NT2/D1 (cell line): Measurements from ENCODE around the gene TEAD1.

Experiments used
- DNase-seq: peaks from one replicate; pipeline ENCODE4 v3.0.0-alpha.2; 2011; ENCODE audit warnings: low read depth, low spot score
- H3K27me3 ChIP-seq: 2 replicates; pipeline ENCODE4 v1.6.0; 2011; ENCODE audit warnings: mild to moderate bottlenecking; ENCODE audit not compliant: insufficient read length, insufficient read depth
- H3K36me3 ChIP-seq: 2 replicates; pipeline ENCODE4 v1.6.1; 2011; ENCODE audit warnings: mild to moderate bottlenecking, low read length, mixed read lengths; ENCODE audit not compliant: insufficient read depth, insufficient read length
- H3K4me1 ChIP-seq: 2 replicates; pipeline ENCODE4 v1.5.1; 2011; ENCODE audit not compliant: insufficient read depth, insufficient read length
- H3K4me3 ChIP-seq: 2 replicates; pipeline ENCODE4 v1.5.1; 2011; ENCODE audit warnings: low read depth; ENCODE audit not compliant: insufficient read length
- H3K9ac ChIP-seq: 2 replicates; pipeline ENCODE4 v1.6.0; 2011; ENCODE audit warnings: low read depth; ENCODE audit not compliant: insufficient read length
- H3K9me3 ChIP-seq: 2 replicates; pipeline ENCODE4 v1.5.1; 2011; ENCODE audit warnings: mild to moderate bottlenecking, low read length; ENCODE audit not compliant: insufficient read depth
- SUZ12 ChIP-seq: IDR thresholded peaks from 2 replicates; pipeline ENCODE4 v1.6.1; 2011; ENCODE audit not compliant: insufficient read length, insufficient read depth; ENCODE audit errors: extremely low read depth
- YY1 ChIP-seq: IDR thresholded peaks from 2 replicates; pipeline ENCODE4 v1.6.1; 2011; ENCODE audit not compliant: insufficient read length, insufficient read depth
- ZNF274 ChIP-seq: IDR thresholded peaks from 2 replicates; pipeline ENCODE4 v1.6.1; 2011; ENCODE audit warnings: mild to moderate bottlenecking, low read depth, low read length

TEAD1 gene

DNA sequence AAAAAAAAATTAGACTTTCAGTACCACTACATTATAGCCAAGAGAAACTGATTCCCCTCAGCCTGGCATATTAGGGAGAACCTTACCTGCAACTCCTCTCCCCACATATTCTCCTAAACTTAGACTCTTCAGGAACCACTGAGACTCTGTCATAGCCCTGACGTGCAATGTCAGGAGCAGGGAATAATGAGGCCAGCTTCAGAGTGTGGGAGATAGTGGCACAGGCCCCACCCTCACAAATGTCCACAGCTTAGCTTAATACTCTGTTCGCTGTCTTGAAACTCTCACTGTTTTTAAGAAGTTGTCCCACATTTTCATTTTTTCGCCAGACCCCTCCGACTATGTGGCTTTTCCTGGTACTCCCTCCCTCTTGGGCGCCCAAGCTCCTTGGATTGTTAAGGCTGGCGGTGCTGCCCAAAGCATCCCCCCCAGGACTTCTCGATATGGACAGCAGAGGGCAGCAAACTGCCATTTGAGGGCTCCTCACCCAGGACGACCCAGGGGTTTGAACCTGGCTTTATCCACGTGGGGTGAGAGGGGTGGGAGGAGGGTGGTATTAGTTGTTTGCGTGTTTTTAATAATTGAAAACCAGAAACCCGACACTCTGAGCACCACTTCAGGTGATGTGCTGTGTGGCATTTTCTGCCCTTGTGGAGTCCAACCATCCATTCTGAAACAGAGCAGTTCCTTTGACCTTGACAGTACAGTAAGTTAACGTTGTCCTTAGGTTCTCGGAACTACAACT is 289.7 kb downstream of the TEAD1 start:
- TF ChIP-seq SUZ12 = no peak
- TF ChIP-seq YY1 = no peak
- no peak for TF ChIP-seq ZNF274
- H3K4me3 ChIP-seq = no peak overlapping the region
- no peaks in the 10 kb centered on the region for H3K9me3 ChIP-seq
- H3K36me3 ChIP-seq = no peaks in the 10 kb centered on the region
- H3K27me3 ChIP-seq = no peaks in the 10 kb centered on the region
- DNase-seq = peak; percentile 52
- no peak overlapping the region for H3K9ac ChIP-seq
- peaks cover 3% of the 10 kb centered on the region for H3K4me1 ChIP-seq

- TF ChIP-seq YY1 (no peak), ZNF274 (no peak), SUZ12 (no peak)
- Histone ChIP-seq H3K9ac (no peak overlapping the region), H3K36me3 (no peaks in the 10 kb centered on the region), H3K4me1 (peaks cover 3% of the 10 kb centered on the region), H3K4me3 (no peak overlapping the region), H3K9me3 (no peaks in the 10 kb centered on the region), H3K27me3 (no peaks in the 10 kb centered on the region)
- DNase-seq = no peak
Measured at GRCh38 chr11:12964650-12965049, 290.4 kb downstream of the TEAD1 start.

DNA sequence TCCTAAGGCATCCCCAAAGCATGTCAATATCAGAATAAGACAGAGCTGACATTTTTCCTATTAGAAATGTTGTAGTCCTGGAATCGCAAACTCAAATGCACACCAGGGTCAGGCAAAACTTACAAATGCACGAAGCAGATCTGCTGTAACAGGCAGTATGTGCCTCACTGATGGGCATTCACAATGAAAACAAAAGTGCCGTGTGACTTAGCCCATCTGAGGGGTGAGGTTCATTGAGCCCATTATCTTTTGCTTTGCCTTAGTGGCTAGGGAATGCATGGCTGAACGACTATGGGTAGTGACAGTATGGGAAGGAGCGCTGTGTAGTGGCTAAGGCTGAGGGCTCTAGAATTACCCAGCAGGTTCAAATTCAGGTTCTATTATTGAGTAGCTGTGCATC is 291.8 kb downstream of the TEAD1 start:
- TF ChIP-seq YY1 (no peak), SUZ12 (no peak), ZNF274 (no peak)
- Histone ChIP-seq H3K27me3 (no peaks in the 10 kb centered on the region), H3K4me3 (no peak overlapping the region), H3K9ac (no peak overlapping the region), H3K9me3 (no peaks in the 10 kb centered on the region), H3K36me3 (no peaks in the 10 kb centered on the region), H3K4me1 (peaks cover 3% of the 10 kb centered on the region)
- DNase-seq = no peak

DNA sequence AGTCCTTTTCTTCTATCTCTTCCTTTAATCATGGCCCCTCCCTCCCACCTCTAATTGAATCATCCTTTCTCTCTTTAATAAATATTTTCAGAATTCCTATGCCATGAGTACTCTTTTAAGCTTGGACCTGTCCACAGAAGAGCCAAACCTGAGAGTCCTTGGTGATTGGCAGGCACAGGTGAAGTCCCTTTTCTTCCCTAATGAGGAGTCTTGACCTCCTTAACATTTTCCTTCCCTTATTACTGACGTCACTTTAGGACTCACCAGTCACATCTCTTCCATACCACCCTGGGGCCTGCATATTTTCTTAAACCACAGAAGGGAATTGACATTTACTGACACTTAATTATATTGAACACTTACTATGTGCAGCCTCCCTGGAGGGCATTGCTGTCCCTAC is 293.9 kb downstream of the TEAD1 start:
- Histone ChIP-seq H3K9ac (no peak overlapping the region), H3K4me3 (no peak overlapping the region), H3K9me3 (no peaks in the 10 kb centered on the region), H3K4me1 (peaks cover 3% of the 10 kb centered on the region), H3K36me3 (no peaks in the 10 kb centered on the region), H3K27me3 (no peaks in the 10 kb centered on the region)
- no peak for DNase-seq
- TF ChIP-seq ZNF274 (no peak), SUZ12 (no peak), YY1 (no peak)

- no peak for DNase-seq
- no peaks in the 10 kb centered on the region for H3K36me3 ChIP-seq
- peaks cover 1% of the 10 kb centered on the region for H3K4me1 ChIP-seq
- no peaks in the 10 kb centered on the region for H3K9me3 ChIP-seq
- TF ChIP-seq ZNF274 (no peak), YY1 (no peak), SUZ12 (no peak)
- no peak overlapping the region for H3K4me3 ChIP-seq
- no peak overlapping the region for H3K9ac ChIP-seq
- H3K27me3 ChIP-seq = no peaks in the 10 kb centered on the region
Measured at GRCh38 chr11:12968826-12969225, 294.6 kb downstream of the TEAD1 start.

- TF ChIP-seq YY1 = no peak
- TF ChIP-seq SUZ12 = no peak
- no peak for TF ChIP-seq ZNF274
- Histone ChIP-seq H3K9me3 (no peaks in the 10 kb centered on the region), H3K36me3 (no peaks in the 10 kb centered on the region), H3K9ac (no peak overlapping the region), H3K27me3 (no peaks in the 10 kb centered on the region), H3K4me1 (no peaks in the 10 kb centered on the region), H3K4me3 (no peak overlapping the region)
- no peak for DNase-seq
Measured at GRCh38 chr11:12971955-12972354, 297.7 kb downstream of the TEAD1 start.

DNA sequence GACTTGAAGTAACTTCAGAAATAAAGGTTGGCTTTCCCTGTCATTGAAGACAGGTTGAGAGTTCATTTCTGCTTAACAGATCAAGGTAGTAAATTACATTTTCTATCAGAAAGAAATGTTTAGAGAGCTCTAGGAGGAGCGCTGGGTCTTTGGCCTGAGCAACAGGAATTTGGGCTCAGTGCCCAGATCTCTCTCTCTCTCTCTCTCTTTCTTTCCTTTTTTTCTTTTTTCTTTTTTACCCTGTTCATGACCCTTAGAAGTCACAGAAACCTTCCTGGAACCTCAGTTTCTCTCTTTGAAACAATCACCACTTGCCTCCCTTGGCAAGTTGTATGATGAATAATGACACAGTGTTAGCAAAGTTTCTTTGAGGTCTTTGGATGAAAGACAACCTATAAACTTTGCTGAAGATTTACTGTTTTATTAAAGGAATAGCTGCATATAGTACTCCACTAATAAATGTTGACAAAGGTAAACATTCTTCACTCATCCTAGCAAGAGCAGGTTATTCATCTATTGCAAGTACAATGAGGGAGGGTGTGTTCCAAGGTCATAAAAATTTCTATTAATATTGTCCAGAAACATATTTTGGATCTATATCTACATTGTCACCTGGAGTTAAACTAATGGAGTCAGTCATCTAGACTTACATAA is 299.4 kb downstream of the TEAD1 start:
- Histone ChIP-seq H3K4me1 (no peaks in the 10 kb centered on the region), H3K9ac (no peak overlapping the region), H3K27me3 (no peaks in the 10 kb centered on the region), H3K4me3 (no peak overlapping the region), H3K36me3 (no peaks in the 10 kb centered on the region), H3K9me3 (no peaks in the 10 kb centered on the region)
- no peak for TF ChIP-seq ZNF274
- TF ChIP-seq SUZ12 = no peak
- no peak for TF ChIP-seq YY1
- DNase-seq = no peak
